NOMO-1 treated with DMSO at 0.1 percent for 48 hours (cell line): Measurements from ENCODE around the gene LIPC.

Experiments
- DNase-seq: peaks from one replicate; lab custom pipeline; 2025; ENCODE audit not compliant: unreplicated experiment; lab: John Stamatoyannopoulos, UW

The LIPC gene

GRCh38 chr15:58490888-58491473, 59.2 kb downstream of the LIPC start:
- DNase-seq: no peak

GRCh38 chr15:58491499-58492202, 59.9 kb downstream of the LIPC start:
- no peak for DNase-seq

DNA sequence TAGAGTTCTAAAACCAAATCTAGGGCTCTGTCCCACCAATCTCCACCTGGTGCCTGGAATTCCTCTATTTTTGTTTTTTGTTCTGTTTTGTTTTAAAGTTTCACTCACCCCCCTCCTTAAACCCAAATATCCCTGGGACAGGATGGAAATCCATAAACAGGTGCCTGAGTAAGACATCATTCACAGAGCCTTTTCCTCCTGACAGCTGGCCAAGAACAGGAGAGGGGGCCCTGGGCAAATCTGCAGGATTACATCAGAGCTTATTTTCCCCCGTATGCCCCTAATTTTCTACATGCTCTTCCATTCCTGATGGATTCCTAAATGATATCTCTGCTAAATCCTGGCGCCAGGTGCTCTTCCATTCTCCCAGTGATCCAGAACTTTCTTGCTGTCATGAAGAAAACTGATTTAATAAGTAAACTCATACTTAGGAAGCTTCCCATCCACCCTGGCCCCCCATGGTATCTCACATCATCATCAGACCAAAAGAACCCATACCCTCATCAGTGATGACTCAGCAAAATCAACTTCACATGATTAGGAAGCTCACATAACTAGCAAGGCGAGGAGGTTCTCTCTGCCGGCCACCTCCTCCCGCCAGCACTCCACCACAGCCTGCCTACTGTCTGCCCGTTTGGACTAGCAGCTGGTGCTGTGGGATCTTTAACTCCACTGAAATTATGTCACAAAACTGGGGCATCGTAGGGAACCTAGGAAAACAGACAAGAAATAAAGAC, 61.0 kb downstream of the LIPC start:
- no peak for DNase-seq

GRCh38 chr15:58494567-58494966, 62.8 kb downstream of the LIPC start:
- no peak for DNase-seq

GRCh38 chr15:58495891-58496408, 64.2 kb downstream of the LIPC start:
- no peak for DNase-seq

DNA sequence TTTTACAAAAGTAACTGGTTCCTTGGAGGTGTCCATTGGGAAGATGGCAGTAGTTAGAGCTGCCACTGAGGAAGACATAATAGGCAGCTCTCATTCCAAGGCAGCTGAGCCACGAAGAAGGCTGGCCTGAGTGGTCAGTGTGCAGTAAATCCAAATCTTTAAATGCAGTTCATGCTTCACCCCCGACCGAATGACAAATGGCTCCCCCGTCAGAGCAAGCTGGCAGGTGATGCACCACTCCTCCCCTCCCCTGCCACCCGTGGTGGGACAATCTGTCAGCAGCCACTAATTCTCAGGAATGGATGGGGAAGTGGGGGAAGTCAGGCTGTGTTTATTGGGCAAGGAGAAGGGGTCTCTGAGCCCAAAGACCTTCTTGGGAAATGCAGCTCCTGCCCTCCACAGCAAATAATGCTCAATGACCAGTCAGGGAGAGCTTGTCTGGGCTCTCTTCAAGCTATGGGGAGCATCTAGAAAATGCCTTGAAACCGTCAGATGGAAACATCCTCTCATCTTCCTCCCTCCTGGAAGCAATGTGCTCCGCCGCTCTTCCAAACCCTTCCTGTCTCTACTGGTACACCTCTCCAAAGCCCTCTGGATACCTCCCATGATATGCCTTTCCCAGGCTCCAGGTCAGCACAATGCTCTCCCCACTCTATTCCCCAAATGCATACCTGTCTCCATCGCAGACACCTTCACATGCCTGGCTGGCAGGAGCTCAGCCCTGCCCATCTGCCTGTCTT, 65.4 kb downstream of the LIPC start:
- no peak for DNase-seq

- no peak for DNase-seq
These were observed 67.2 kb downstream of the LIPC start for GRCh38 chr15:58498821-58499580.

DNA sequence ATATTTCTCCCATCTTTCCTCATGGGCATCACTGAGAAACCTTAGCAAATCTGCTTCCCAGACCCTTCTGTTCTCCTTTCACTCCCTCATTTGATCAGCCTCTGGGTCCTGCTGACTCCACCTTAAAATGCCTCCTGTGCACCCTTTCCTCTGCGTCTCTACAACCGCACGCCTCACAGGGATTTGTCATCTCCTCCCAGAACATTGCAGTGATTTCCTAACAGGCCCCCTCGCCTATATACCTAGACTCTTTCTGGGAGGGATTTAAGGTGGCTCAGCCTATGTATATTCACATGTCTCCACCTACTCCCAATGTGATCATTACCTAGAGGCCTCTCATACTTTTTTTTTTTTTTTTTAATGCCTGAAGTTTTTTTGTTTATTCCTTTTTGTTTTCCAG, 69.2 kb downstream of the LIPC start:
- DNase-seq: no peak

GRCh38 chr15:58501636-58502188, 69.9 kb downstream of the LIPC start:
- DNase-seq: no peak

DNA sequence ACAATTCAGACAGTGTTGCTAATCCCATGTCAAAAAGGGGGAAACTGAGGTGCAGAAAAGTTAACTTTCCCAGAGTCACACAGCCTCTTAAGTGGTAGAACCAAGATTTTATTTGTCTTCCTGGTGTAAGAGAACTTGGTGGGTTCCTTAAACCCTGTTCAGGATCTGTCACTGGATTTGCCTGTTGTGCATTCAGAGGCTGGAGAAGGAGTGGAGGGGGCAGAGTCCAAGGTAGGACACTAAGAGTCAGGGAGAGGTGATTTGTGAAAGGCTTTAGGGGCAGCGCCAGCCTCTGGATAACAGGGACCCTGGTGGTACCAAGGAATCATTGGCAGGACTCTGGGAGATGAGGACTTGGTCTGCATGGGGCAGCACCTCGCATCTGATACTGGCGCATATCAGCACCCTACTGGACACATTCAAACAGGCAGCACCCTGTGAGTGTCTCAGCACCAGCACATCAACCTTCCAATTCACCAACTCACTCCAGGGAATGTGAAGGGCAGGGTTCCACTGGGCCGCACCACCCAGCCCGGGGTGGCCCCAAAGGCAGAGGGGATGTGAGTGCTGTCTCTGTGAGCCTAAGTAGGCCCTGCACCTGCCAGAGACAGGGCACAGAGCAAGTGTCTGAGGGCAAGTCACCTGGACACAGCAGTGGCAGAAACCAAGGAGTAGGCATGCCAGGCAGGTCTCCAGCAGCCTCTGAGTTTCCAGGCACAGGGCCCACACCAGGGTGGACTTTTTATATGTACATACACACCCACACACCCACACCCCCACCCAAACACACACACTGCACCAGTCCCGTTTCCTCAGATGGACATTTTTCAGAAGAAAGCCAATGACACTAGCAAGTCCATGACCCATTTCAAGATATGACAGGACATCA, 71.6 kb downstream of the LIPC start:
- no peak for DNase-seq

- no peak for DNase-seq
These were observed 73.0 kb downstream of the LIPC start for GRCh38 chr15:58504674-58505234.

- DNase-seq: no peak
These were observed 73.8 kb downstream of the LIPC start for GRCh38 chr15:58505581-58505980.

- DNase-seq: no peak
These were observed 74.3 kb downstream of the LIPC start for GRCh38 chr15:58506064-58506490.

DNA sequence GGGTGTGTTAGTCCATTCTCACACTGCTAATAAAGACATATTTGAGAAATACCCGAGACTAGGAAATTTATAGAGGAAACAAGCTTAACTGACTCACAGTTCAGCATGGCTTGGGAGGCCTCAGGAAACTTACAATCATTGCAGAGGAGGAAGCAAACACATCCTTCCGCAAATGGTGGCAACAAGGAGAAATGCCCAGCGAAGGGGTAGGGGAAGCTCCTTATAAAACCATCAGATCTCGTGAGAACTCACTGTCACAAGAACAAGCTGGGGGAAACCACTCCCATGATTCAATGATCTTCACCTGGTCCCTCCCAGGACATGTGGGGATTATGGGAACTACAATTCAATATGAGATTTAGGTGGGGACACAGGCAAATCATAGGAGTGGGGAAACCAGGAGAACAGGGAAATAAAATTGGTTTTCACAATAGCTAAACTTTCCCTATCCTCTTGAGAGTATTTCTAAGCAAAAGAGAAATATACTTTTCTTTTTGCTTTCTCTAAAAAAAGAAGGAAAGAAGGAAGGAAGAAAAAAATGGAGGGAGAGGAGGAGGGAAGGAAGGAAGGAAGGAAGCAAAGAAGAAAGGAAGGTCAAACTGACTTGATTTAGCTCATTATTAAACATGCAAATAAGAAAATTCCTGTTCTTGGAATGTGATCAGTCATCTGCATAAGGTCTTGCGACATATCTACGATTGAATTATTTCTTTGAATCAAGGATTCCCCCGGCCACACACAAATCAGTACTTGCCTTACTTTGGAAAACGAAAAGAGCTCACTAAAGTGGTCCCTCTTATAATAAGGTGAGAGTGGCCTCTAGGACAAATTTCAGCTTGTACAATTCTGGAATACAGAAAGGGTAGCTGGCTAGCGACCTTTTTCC, 75.2 kb downstream of the LIPC start:
- peak; percentile 19 for DNase-seq

DNA sequence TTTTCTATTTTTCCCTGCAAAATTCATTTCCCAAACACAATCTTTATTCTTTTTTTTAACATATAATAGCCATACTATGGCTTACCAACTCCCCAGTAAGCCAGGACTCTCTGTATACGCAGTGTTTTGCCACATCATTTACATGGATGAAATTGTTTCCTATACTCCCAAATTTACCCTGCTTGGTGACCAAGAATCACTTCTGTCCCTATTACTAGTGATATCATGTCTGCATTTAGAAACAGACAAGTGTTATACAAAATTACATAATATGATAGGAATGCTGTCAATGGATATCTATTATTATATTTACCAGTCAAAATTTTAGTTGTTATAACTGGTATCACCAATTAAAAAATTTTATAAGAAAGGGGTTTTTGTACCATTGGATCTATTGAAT, 77.8 kb downstream of the LIPC start:
- no peak for DNase-seq

- no peak for DNase-seq
These were observed 79.2 kb downstream of the LIPC start for GRCh38 chr15:58510715-58511598.

- DNase-seq: no peak
These were observed 79.8 kb downstream of the LIPC start for GRCh38 chr15:58511599-58511987.
